Stimulated activated CD4-positive, alpha-beta T cell treated with anti-CD3 and anti-CD28 coated beads, Interleukin-12 subunit alpha, Interleukin-12 subunit beta, amount 100 ng/mL, for 4 hours (primary cell): Measurements from ENCODE around the gene ZFYVE28.

Experiments
- DNase-seq: peaks from one replicate; pipeline ENCODE4 v3.0.0-alpha.2; 2020

ZFYVE28 gene

DNA sequence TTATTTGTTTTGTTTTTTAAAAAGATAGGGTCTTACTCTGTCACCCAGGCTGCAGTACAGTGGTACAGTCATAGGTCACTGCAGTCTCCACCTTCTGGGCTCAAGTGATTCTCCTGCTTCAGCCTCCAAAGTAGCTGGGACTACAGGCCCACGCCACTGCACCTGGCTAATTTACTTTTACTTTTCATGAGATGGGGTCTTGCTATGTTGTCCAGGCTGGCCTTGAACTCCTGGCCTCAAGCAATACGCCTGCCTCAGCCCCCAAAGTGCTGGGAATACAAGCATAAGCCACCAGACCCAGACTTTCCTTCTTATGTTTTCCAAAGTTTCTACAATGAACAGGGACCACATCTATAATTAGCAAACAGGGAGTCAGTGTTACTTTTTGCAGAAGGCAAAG, 118.7 kb downstream of the ZFYVE28 start:
- DNase-seq, result no peak

DNA sequence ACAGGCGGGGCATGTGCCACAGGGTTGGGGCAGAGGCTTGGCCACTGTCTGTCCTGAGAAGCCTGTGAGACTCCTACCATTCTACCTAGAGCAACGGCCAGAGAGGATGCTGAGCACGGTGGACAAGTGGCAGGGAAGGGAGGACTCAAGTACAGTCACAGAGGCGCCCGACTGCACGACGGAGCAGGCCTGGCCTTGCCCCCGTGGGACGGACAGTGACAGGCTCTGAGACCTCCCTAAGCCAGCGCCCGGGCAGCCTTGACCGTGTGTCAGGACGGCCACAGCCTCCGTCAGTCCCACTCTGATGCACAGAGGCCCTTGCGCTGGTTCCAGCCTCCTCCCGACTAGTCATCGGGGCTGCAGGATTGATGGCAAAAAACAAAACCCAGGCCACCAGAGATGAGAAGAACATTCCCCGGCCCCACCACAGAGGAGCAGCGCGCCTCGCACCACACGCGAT, 119.9 kb downstream of the ZFYVE28 start:
- DNase-seq, result no peak

DNA sequence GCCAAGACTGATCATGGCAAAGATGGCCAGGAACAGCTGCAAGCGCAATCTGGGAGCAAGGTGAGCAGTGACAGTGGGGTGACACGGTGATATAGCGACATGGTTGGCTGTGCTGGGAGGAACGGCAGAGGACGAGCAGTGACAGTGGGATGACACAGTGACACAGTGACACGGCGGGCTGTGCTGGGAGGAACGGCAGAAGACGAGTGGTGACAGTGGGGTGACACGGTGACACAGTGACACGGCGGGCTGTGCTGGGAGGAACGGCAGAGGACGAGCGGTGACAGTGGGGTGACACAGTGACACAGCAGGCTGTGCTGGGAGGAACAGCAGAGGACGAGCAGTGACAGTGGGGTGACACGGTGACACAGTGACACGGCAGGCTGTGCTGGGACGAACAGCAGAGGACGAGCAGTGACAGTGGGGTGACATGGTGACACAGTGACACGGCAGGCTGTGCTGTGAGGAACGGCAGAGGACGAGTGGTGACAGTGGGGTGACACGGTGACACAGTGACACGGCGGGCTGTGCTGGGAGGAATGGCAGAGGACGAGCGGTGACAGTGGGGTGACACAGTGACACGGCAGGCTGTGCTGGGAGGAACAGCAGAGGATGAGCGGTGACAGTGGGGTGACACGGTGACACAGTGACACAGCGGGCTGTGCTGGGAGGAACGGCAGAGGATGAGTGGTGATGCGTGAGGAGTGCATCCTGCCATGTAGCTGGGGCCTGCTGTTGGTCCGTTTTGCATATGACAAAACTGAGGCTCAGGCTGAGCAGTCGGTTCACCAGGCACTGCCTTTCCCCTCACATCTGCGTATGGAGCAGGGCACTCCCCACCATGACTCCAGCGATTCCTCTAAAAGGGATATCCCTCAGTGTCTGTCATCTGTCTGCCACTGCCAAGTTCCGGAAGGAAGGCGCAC, 120.6 kb downstream of the ZFYVE28 start:
- DNase-seq, result no peak

DNA sequence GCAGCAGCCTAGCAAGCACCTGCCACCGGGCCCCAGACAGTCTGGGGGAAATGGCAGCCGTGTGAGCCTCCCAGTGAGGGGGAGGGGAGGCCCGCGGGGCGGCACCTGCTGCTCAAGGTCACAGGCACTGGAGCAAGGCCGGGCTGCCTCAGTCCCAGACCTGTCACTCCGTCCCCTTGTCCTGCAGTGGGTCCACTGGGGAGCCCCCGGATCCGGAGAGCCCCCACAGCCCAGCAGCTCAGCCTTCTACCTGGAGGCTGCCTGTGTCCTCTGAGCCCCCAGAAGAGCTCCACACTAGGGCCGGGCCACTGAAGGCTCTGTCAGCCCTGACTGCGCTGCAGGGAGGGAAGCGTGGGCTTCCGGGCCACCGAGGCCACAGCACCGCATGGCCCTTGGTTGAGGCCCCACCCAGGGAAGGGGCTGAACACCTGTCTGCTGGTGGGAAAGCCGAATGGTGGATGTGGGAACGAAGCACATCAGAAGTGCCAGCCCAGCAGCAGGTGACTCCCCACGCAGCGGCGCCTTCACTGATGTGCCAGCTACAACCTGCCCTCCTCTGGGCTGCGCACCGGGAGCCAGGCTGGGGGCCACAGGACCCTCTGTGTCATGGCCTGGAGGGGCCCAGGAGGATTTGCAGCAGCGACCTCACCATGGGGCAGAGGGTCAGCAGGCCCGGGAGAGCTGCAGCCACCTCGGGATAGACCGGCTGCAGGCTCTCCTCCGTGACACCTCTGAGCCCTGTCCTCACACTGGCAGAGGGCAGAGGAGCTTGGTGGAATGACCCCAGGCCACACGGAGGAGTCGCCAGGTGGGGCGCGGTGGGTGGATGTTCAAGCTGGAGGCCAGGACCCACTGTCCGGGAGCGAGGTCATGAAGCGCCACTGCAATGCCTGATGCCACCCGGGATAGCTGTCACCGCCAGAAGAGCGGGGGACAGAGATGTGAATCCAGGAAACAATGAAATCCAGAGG, 121.5 kb downstream of the ZFYVE28 start:
- no peak for DNase-seq

DNA sequence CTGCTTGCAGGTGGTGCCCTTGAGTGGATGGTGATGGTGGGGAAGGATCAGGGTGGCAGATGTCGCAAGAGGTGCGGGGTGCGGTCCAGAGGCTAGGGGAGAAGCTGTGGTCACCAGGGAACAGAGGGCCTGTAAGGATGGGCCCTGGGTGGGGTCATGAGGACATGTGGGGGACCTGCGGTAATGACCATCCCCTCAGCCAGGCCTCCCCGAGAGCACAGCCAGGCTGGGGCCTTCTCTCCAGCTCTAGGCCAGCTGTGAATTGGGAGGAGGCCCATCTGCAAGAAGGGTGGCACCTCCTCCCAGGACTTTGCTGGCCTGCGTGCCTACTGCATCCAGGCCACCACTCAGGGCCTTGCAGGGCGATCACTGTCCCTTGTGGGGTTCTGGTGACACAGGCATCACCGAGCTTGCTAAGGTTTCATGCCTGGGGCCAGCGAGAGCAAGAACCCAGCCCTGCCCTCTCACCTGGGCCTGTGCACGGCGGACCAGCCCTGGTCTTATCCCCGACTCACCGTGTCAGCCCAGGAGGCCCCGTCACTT, 122.5 kb downstream of the ZFYVE28 start:
- DNase-seq, result no peak

DNA sequence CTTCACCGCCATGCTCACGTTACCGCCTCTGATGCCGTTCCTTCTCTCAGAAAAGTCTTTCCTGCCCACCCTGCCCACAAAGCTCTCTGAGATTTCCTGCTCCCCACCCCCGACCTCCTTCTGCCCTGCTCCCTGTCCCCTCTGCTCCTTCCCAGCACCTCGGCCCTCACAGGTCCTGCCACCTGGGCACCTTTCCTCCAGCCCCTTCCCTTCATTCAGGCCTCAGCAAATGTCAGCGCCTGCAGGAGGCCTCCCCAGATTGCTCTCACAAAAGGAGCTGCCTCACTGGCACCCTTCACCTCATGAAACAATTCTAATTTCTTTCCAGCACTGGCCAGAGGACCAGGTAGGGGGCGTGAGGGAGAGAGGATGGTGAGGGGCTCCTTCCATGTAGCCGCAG, 122.9 kb downstream of the ZFYVE28 start:
- DNase-seq, result no peak

DNA sequence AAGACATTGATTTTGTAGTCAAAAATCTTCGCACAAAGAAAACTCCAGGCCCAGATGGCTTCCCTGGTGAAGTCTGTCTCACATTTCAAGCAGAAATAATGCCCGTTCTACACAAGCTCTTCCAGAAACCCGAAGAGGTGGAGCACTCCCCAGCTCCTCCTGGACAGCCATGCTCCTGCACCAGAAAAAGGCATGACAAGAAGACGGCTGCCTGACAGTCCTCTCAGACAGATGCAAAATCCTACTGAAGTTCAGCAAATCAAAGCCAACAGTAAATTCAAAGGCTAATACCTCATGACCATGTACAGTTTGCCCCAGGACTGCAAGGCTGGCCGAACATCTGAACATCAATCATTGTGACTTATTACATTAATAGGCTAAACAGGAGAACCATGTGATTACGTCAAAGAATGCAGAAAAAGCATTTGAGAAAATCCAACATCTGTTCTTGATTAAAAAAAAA, 125.8 kb downstream of the ZFYVE28 start:
- no peak for DNase-seq

DNA sequence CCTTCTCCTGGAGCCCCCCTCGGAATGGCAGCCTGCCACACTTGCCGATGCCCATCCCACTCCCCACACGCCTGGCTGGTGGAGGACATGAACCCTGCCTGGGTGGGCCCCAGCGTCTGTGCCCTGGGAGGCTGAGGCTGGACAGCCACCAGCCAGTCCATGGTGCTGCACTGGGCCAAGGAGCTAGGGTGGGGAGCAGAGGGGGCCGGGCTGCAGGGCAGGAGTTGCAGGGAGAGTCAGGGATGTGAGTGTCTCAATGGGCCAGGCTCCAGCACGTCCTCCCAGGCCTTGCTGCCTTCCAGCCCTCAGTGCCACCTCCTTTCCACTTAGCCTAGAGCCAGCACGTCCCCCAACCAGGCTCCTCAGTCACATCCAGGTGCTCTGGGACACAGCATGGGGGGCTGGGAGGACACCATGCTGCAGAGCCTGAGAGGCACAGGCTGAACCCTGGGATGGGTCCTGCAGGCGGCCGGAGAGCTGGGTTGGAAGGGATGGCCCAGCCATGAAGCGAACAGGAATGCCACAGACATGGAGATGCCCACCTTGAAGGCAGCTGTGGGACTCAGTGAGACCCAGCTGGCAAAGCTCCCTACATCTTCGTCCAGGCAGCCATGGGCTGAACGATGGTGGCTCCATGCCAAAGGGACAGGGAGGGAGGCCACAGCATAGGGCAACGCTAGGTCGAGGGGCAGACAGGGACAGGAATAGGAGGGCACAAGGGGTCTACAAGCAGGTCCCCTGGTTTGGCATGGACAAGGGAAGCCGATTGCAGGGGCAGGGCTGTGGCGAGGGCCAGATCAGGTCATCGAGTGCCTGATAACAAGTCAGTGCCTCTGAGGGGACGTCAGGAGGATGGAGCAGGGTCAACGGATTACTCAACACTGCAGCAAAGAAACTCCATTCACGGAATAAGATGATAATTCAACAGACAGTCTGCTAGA, 126.5 kb downstream of the ZFYVE28 start:
- no peak for DNase-seq

DNA sequence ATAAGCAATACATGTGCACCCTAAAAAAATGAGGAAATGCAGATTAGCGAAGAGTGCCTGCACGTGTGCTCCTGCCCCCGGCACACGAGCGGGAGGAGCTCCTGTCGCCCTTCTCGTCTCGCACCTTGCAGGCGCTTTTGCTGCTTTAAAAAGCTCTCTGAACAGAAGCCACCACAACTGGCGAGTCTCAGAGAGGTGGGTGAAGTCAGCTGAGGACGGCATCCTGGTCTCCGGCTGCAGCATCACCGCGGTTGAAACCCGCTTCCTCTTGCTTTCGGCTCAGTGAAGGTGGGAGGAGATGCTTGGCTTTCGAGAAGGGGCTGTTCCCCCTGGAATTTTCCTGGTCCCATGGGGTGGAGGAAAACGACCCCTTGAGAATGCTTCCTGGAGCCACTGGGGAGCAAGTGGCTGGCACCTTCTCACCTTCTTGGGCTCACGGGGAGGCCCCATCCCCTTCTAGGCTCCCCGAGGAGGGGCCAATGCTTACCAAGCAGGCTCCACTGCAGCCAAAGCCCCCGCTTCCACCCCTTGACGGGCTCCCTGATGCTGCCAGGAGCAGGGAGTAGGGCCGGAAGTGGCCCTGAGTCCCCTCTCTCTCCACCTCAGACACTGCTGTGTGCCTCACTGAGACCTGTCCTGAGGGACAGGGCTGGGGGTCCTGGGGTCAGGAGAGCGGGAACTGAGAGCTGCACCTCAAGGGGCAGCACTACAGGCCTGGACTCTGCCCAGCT, 127.3 kb downstream of the ZFYVE28 start:
- peak; percentile 25 for DNase-seq

DNA sequence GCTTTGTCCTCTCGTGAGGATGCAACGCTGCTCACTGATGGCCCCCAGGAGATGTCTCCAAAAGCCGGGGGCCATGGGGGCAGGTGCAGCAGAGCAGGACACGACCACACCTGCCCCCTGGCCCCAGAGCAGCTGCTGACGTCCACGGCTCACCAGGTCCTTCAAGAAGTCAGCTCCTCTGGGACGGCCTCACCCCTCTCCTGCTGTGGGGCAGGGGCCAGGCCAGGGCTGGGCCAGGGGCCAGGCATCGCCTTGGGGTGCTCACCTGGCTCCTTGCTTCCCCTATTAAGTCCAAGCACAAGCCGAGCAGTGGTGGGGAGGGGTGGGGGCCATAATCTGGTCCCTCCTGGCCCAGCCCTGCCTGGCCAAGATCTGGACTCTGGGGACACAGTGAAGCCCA, 128.0 kb downstream of the ZFYVE28 start:
- no peak for DNase-seq

DNA sequence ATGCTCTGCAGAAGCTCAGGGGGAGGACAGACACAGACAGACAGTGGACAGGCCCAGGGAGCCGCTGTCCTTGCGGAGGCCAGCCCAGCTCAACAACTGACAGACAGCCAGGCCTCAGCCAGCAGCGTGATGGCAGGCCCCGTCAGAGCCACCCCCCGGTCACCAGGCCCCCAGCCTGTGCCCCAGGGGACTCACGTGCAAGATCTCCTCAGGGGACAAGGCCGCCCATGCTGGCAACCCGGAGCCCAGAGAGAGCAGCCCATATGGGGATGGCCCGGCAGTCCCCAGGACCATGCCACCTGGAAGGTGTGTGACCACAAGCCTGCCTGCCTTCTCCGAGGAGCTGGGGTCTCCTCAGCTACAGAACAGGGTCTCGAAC, 128.5 kb downstream of the ZFYVE28 start:
- DNase-seq, result no peak

DNA sequence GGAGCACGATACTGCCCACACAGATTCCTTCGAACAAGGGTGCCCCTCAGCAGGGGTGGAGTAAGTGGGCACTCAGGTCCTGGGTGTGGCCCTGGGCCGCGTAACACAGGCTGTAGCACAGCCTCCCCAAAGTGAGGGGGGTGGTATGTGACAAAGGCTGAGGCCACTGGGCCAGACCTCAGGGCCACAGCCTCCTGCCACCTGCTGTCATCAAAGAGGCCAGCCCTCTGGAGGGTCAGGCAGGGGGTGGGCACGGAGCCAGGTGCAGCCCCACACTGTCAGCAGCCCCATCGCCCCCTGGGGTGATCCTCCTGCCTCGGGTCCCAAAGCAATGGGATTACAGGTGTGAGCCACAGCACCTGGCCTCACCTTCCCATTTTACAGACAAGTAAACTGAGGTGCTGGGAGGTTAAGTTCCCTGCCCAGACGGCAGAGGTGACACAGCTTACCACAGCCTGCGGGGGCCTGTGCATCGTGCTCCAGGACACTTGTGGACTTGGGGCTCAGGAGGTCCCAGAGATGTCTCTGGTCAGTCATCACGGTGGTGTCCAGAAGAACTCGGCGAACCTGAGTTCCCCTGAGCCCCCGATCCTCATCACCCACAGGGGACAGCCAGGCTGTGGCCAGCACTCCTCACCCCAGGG, 129.0 kb downstream of the ZFYVE28 start:
- DNase-seq, result no peak

DNA sequence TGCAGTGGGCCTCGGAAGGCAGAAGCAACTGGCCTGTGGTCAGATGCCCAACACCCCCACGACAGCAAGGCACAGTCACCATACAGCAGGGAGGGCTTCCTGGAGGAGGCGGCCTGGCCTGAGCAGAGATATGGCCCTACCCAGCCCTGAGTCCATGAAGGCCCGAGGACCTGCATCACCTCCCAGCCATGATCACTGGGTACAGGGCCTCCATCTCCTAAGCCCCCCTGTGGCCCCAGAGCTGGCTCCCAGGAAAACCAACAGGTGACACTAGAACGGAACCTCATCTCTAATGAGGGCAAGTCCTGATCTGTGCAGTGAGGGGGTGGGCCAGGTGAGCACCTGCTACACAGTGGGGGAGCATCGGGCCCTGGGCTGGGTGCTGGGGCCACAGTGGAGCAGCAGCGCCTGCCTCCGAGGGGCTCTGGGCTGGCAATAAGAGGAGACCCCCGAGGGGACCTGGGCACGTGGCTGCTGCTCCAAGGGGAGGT, 130.3 kb downstream of the ZFYVE28 start:
- DNase-seq, result no peak

DNA sequence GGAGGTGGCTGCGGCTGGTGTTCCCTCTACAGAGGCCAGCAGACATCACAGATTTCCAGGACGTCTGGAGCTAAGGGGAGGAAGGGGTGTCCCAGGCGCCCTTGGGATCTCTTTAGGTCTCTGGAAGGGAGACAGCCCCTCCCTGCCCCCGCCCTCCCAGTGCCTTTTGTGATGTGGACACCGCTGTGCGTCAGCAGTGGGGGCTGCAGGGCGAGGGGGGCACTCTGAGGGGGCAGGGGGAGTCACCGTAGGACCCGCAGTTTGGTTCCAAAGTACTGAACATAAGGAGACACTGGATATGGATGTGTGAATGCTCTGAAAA, 130.9 kb downstream of the ZFYVE28 start:
- DNase-seq, result no peak

DNA sequence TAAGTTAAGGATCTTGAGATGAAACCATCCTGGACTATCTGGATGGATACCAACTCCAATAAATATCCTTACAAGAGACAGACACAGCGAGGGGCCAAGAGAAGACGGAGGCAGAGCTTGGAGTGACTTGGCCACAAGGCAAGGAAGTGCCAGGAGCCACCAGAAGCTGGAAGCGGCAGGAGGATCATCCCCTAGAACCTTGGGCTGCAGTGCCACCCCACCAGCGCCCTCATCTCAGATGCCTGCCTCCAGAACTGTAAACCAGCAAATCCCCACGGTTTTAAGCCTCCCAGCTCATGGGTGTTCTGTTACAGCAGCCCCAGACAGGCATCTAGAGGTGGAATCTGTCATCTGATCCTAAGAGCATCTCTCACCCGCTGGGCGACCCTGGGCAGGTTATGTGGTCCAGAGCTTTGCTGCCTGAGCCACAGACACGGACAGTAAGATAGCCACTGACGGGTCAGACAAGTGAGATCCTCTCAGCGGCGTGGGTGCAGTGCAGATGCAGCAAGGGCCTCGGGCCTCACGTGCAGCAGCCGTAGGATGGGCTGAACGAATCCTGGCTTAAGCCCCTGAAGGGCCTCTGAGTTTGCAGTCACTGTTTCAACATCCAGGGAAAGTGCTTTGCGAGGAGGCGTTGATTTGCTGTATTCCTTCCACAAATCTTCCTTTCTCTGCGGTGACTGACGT, 131.4 kb downstream of the ZFYVE28 start:
- no peak for DNase-seq

DNA sequence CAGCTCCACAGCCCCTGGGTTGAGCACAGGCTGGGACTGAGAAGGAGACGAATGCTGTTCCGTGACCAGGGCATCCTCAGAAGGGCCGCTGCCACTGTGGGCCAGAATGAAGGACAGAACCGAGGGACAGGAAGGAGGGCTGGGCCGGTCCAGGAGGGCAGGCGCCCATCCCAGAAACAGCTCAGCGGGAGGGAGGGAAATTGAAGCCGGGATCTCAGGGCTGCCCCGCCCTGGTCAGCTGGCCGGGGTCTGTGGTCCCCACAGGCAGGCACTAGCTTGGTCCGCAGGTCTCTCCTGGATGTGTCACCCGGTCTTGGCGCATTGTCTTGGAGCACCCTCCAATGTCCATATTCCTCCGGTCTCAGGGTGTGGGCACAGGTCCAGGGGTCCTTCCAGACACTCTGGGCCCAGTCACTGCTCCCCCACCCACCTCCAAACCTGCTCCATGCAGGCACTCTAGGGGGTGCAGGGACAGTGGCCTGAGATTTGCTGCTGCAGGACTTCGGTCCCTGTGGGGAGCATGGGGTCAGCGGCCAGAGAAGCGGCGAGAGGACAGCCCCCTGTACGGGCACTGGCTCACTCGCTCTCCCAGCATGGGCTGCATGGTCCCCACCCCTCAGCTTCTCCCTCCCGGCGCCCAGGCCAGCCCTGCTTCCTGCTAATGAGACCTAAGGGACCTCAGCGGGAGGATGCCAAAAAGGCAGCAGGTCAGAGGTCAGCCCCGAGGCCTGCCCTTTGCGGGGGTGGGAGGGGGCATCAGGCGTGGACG, 132.6 kb downstream of the ZFYVE28 start:
- DNase-seq, result no peak

DNA sequence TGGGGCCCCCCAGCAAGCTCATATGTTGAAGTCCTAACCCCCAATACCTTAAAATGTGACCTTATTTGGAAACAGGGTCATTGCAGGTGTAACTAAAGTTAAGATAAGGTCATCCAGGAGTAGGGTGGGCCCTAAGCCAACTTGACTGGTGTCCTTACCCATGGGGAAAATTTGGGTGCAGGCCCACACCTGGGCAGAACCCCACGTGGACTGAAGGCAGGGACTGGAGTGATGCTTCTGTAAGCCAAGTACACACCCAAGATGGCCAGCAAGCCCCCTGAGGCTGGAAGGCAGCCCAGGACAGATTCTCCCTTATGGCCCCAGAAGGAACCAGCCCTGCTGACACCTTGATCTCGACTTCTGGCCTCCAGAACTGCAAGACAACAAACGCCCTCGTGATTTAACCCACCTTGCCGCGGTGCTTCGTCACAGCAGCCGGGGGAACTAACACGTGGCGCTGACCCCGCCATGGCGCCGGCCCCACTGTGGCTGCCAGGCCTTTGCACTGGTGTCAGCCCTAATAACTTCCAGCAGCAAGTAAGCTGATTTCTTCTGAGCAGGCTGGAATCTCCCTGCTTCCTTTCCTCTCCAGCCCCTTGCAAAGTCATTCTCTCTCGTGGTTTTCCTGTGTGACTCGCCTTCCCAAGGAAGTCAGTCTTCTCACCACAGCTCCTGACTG, 133.4 kb downstream of the ZFYVE28 start:
- no peak for DNase-seq

DNA sequence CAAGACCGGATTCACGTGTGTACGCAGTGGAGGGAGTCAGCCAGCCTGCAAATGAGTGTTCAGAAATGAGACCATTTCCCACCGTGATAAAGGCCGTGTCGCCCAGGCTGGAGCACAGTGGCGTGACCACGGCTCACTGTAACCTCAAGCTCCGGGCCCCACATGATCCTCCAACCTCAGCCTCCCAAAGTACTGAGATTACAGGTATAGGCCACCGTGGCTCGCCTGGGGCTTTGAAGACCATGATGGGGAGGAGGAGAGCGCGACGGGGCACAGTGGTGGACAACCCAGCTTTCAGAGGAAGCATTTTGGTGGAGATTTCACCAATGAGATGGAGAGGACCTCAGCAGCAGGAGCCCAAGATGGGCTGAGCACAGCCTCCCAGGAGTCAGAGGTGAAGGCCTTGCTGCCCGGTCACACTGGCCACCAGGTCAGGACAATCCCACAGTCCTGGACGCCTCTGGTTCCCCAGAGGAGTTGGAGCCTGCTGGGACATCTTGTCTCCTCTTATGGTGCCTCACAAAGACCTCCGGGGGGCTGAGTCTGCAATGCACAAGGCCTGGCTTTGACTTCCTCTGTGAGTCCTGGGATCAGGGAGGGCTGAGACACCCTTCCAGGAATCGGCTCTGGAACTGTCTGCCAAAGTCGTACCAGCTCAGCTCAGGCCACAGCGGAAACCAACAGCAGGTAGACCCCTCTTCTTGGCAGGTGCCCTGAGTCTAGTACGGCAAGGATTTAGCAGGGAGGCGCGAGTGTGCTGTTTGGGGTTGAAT, 134.1 kb downstream of the ZFYVE28 start:
- DNase-seq, result no peak
